Fibroblast of lung (primary cell): ENCODE measurements around the gene EGF.

ENCODE experiments used
- CTCF ChIP-seq, 2 donors: IDR thresholded peaks in 1 of 2; conservative IDR thresholded peaks in 1 of 2; 1 replicate in 1 of 2; 2 replicates in 1 of 2; pipeline ENCODE4 v1.5.1; 2011 to 2012; ENCODE audit warnings: low read length in 2 of 2, control low read depth in 1 of 2, inconsistent platforms in 1 of 2, low read depth in 1 of 2, mild to moderate bottlenecking in 1 of 2
- EZH2 ChIP-seq: IDR thresholded peaks from 2 replicates; pipeline ENCODE4 v1.5.1; 2012; ENCODE audit warnings: low read length, control low read depth, mild to moderate bottlenecking; ENCODE audit errors: missing control alignments

GRCh38 chr4:109967798-109968520 lies 55.3 kb downstream of the EGF start:
- TF ChIP-seq CTCF (conservative IDR thresholded peaks at IDR 0.05 in 1 of 2, IDR thresholded peaks at IDR 0.05 in 1 of 2; ENCODE audit: low read depth in 1 of 2, low read length in 2 of 2) (no peak), EZH2 (no peak)
